Islet of Langerhans (tissue), 1 donor: ENCODE measurements around the gene KRTAP9-3.
"Not testable (repeated sequence)": the region's sequence is repeated elsewhere in the genome, so short reads cannot be mapped to it uniquely, and the experiment has no call there.

ENCODE experiments used
- FAIRE-seq: peaks from one replicate; lab custom pipeline; 2011; peaks lifted over from hg19 to GRCh38; lab: Jason Lieb, UNC

KRTAP9-3 gene

DNA sequence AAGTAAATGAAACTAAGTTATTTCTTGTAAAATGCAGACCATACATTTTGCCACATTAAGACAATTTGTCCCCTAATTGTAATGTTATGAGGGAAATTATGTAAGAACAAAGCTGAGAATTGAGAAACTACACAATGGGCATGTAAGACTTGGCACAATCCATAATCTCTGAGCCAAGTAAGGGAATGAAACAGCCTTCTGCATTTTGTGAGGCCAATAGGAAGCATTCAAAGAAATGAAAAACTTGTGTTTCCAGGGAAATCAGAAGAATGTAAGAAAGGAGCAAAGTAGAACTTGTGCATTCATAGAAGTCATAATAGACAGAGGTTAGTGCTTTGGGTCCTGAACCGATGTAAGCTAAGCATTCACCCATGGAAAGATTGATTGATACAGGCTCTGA is 19.0 kb downstream of the KRTAP9-3 start:
- FAIRE-seq, result no peak

DNA sequence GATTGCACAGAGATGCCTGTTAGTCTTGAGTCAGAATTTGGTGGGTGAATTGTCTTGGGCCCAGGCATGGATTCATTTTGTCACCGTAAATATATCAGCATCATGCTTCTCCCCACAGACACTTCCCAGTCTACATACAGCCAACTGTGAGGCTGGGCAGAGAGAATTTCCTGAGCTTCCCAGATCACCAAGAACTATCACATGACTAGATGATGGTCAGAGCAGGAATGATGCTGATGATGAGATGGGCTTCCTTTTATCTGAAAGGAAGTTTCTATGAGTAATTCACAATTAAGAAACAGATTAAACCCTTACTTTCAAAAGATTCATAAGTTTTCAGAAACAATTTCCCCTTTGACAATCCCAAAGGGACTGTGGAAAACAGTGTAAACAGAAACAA is 22.6 kb downstream of the KRTAP9-3 start:
- no peak for FAIRE-seq

DNA sequence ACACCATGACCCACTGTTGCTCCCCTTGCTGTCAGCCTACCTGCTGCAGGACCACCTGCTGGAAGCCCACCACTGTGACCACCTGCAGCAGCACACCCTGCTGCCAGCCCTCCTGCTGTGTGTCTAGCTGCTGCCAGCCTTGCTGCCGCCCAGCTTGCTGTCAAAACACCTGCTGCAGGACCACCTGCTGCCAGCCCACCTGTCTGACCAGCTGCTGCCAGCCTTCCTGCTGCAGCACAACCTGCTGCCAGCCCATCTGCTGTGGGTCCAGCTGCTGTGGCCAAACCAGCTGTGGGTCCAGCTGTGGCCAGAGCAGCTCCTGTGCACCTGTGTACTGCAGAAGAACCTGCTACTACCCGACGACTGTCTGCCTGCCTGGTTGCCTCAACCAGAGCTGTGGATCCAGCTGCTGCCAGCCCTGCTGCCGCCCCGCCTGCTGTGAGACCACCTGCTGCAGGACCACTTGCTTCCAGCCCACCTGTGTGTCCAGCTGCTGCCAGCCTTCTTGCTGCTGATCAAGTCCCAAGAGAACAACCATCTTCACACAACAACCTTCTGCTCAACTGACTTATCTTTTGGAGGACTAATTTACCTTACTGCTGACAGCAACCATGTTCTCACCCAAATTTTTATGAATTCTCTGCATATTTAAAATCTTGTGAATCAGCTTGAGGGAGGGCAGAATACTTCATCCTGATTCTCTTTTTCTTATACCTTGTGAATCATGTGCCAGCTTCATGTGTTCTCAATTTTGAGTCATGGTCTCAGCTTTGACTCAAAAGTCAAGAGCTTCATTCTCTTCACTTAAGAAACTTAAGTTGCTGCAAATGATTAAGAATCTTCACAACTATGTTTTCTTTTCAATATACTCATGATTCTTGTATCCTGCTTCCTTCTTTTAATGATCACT is 23.4 kb downstream of the KRTAP9-3 start, which contains the start of gene KRTAP9-9:
KRTAP9-9 (plus strand) TSS at position 4 of the 910 bp plus-strand sequence.
- not testable (repeated sequence) for FAIRE-seq

DNA sequence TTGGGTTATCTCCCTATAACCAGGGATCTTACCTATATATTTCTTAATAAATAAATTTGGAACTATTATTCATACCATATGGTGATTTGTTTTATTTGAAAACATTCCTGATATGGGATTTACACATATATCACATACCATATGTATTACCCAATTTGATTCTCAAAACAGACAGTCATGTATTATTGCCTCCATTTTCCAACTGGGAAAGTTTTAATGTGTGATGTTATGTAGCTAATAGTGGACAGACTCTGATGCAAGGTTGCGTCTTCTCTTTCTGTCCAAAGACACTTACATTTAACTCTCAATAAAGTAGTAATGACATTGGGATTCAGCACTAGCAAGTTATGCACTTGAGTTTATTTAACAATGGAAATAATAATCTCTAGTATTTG is 24.0 kb downstream of the KRTAP9-3 start:
- no peak for FAIRE-seq

DNA sequence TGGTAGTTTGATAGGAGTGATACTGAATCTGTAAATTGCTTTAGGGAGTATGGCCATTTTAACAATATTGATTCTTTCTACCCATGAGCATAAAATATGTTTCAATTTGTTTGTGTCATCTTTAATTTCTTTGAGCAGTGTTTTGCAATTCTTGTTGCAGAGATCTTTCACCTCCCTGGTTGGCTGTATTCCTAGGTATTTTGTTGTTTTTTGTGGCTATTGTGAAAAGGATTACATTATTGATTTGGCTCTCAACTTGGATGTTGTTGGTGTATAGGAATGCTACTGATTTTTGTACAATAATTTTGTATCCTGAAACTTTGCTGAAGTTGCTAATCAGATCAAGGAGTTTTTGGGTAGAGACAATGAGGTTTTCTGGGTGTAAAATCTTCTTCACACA is 26.2 kb downstream of the KRTAP9-3 start:
- no peak for FAIRE-seq

DNA sequence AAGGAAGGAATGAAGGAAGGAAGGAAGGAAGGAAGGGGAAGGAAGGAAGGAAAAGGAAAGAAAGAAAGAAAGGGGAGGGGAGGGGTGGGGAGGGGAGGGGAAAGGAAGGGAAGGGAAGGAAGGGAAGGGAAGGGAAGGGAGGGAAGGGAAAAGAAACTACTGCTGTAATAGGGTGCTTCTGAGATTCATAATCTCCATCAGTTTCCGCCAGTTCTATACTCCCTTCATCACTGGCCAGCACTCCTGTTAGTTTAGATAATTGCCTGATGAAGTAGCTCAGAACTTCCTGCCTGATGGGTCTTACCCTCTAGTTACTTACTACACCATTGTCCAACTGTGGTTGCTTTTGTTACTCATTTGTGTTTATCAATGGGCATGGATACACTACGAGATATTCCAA is 31.0 kb downstream of the KRTAP9-3 start:
- FAIRE-seq, result no peak

DNA sequence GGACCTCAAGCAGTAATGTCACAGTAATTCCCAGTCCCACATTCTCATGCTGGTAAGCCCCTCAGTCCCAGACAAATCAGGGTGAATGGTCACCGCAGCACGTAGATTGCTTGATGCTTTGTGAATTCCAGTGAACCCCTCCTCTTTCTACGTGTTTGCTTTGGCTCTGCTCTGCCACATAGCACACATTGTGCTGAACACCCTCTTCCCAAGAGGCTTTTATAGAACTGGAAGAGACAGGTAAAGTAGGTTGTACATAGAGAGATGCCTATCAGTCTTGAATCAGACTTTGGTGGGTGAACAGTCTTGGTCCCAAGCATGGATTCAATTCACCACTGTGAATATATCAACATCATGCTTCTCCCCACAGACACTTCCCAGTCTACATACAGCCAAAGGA is 32.4 kb downstream of the KRTAP9-3 start:
- FAIRE-seq, result no peak

DNA sequence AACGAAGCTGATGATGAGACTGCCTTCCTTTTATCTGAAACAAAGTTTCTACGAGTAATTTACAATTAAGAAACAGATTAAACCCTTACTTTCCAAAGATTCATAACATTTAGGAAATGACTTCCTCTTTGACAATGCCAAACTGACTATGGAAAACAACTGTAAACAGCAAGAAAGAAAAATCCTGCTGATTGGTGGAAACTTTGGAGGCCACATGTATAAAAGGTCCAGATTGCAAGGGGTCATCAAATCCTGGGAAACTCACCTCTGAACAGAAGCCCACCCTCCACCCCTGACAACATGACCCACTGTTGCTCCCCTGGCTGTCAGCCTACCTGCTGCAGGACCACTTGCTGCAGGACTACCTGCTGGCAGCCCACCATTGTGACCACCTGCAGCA is 32.8 kb downstream of the KRTAP9-3 start, which contains the start of gene KRTAP9-6:
KRTAP9-6 (plus strand) TSS at position 301 of the 400 bp plus-strand sequence; CDS start at position 301, 0 bp downstream.
- no peak for FAIRE-seq

DNA sequence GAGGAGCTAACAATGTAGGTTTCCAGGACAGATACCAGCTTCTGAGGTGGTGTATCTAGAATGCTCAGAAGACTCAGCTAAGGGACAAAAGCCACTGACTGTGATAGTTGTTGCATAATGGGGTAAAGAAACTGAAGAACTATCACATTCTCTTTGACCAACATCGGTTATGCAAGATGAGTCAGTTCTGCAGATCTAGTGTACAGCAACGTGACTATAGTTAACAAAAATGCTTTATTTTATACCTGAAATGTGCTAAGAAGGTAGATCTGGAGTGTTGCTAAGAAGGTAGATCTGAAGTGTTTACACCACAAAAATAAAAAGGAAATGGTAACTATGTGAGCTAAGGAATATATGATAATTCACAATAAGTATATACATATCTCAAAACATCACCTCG is 35.5 kb downstream of the KRTAP9-3 start:
- no peak for FAIRE-seq

DNA sequence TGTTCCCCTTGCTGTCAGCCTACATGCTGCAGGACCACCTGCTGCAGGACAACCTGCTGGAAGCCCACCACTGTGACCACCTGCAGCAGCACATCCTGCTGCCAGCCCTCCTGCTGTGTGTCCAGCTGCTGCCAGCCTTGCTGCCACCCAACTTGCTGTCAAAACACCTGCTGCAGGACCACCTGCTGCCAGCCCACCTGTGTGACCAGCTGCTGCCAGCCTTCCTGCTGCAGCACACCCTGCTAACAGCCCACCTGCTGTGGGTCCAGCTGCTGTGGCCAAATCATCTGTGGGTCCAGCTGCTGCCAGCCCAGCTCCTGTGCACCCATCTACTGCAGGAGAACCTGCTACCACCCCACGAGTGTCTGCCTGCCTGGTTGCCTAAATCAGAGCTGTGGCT is 39.1 kb downstream of the KRTAP9-3 start:
- FAIRE-seq, result not testable (repeated sequence)

DNA sequence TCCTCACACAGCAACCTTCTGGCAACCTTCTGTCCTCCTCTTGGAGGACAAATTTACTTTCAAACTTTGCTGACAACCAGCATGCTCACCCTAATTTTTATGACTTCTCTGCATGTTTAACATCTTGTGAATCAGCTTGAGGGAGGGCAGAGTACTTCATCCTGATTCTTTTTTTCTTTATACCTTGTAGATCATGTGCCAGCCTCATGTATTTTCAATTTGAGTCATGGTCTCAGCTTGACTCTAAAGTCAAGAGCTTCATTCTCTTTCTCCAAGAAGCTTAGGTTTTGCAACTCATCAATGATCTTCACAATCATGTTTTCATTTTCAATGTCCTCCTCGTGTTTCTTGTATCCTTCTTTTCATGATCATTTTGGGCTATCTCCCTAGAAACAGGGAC is 39.6 kb downstream of the KRTAP9-3 start:
- FAIRE-seq, result no peak

DNA sequence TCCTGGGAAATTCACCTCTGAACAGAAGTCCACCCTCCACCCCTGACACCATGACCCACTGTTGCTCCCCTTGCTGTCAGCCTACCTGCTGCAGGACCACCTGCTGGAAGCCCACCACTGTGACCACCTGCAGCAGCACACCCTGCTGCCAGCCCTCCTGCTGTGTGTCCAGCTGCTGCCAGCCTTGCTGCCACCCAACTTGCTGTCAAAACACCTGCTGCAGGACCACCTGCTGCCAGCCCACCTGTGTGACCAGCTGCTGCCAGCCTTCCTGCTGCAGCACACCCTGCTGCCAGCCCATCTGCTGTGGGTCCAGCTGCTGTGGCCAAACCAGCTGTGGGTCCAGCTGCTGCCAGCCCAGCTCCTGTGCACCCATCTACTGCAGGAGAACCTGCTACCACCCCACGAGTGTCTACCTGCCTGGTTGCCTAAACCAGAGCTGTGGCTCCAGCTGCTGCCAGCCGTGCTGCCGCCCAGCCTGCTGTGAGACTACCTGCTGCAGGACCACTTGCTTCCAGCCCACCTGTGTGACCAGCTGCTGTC is 43.5 kb downstream of the KRTAP9-3 start, which contains the start of gene KRTAP9-7:
KRTAP9-7 (plus strand) TSS at position 51 of the 543 bp plus-strand sequence; CDS start at position 51, 0 bp downstream.
- FAIRE-seq, result not testable (repeated sequence)

DNA sequence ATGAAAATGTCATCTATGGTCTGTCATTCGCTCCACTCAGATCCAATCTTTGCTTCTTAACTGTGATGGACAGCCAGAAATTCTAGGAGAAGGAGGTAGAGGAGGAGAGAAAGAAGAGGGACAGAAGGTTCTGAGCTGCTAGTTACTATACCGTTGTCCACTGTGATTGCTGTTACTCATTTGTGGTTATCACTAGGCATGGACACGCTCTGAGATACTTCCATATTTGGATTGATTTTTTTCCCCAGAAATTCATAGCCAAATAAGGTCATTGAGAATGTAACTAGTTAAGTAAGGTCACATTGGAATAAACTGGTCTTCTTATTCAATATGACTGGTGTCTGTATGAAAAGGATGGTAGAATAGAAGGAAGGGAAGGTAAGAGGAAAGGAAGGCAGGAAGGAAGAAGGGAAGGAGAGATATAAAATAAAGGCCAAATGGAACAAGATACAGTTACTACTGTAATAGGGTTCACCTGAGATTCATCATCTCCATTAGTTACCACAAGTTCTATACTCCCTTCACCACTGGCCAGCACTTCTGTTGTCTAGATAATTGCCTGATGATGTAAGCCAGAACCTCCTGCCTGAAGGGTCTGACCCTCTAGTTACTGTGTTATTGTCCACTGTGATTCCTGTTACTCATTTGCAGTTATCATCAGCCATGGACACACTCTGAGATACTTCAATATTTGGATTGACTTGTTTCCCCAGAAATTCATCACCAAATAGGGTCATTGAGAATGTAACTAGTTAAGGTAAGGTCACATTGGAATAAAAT is 46.1 kb downstream of the KRTAP9-3 start:
- FAIRE-seq, result no peak
